H9 (cell line): Measurements from ENCODE around the gene VAV3. TPM values are rescaled to one million over a fixed set of nuclear protein-coding genes. Genes with fewer than 3 reads are reported as not detected.
A peak's percentile ranks its signal among the peaks of the same experiment; 100 is the strongest.

ENCODE experiments used
- DNase-seq: peaks from one replicate; pipeline ENCODE4 v3.0.0-alpha.2; 2017
- H2AFZ ChIP-seq: one replicate; pipeline ENCODE4 v1.6.1; 2013; ENCODE audit warnings: mild to moderate bottlenecking, low read length, control low read depth, moderate library complexity
- H2AK5ac ChIP-seq: 2 replicates; pipeline ENCODE4 v1.6.1; 2013; ENCODE audit warnings: low read length, control low read depth, mixed read lengths; ENCODE audit not compliant: insufficient read length
- H2BK120ac ChIP-seq: one replicate; pipeline ENCODE4 v1.6.1; 2013; ENCODE audit warnings: low read depth, mild to moderate bottlenecking, low read length, control low read depth, inconsistent platforms; ENCODE audit not compliant: poor library complexity, severe bottlenecking
- H2BK12ac ChIP-seq: 2 replicates; pipeline ENCODE4 v1.6.1; 2013; ENCODE audit warnings: low read length, control low read depth, mixed read lengths, low read depth; ENCODE audit not compliant: insufficient read length
- H2BK15ac ChIP-seq: 2 replicates; pipeline ENCODE4 v1.6.1; 2013; ENCODE audit warnings: low read depth, low read length, control low read depth
- H2BK20ac ChIP-seq: one replicate; pipeline ENCODE4 v1.6.1; 2013; ENCODE audit warnings: low read depth, mild to moderate bottlenecking, low read length, control low read depth, inconsistent platforms; ENCODE audit not compliant: poor library complexity, severe bottlenecking
- H2BK5ac ChIP-seq: 2 replicates; pipeline ENCODE4 v1.6.1; 2013; ENCODE audit warnings: low read length, control low read depth, mixed read lengths; ENCODE audit not compliant: insufficient read length
- H3K14ac ChIP-seq: 2 replicates; pipeline ENCODE4 v1.6.1; 2013; ENCODE audit warnings: low read length, control low read depth; ENCODE audit not compliant: insufficient read depth
- H3K18ac ChIP-seq: 2 replicates; pipeline ENCODE4 v1.6.1; 2013; ENCODE audit warnings: low read depth, mild to moderate bottlenecking, mixed read lengths, low read length, control low read depth; ENCODE audit not compliant: insufficient read length
- H3K23ac ChIP-seq: 2 replicates; pipeline ENCODE4 v1.6.1; 2013; ENCODE audit warnings: low read length, control low read depth, mixed read lengths, low read depth; ENCODE audit not compliant: insufficient read length
- H3K23me2 ChIP-seq: 2 replicates; pipeline ENCODE4 v1.6.1; 2013; ENCODE audit warnings: low read depth, mild to moderate bottlenecking, mixed read lengths, low read length, control low read depth; ENCODE audit not compliant: insufficient read length, poor library complexity, severe bottlenecking
- H3K27ac ChIP-seq: 2 replicates; pipeline ENCODE4 v1.5.1; 2013; ENCODE audit warnings: low read length, control low read depth, mixed read lengths, low read depth; ENCODE audit not compliant: insufficient read length
- H3K27me3 ChIP-seq: 2 replicates; pipeline ENCODE4 v1.6.1; 2013; ENCODE audit warnings: low read length, control low read depth, inconsistent platforms; ENCODE audit not compliant: insufficient read depth
- H3K4ac ChIP-seq: 2 replicates; pipeline ENCODE4 v1.6.1; 2013; ENCODE audit warnings: low read depth, mild to moderate bottlenecking, control low read depth, inconsistent platforms, low read length, moderate library complexity
- H3K4me1 ChIP-seq: 2 replicates; pipeline ENCODE4 v1.6.1; 2013; ENCODE audit warnings: low read length, control low read depth, inconsistent platforms; ENCODE audit not compliant: insufficient read depth
- H3K4me2 ChIP-seq: 2 replicates; pipeline ENCODE4 v1.6.1; 2013; ENCODE audit warnings: low read length, control low read depth, mixed read lengths; ENCODE audit not compliant: insufficient read length, insufficient read depth
- H3K56ac ChIP-seq: 2 replicates; pipeline ENCODE4 v1.6.1; 2013; ENCODE audit warnings: low read depth, mild to moderate bottlenecking, mixed read lengths, low read length, control low read depth; ENCODE audit not compliant: insufficient read length
- H3K79me1 ChIP-seq: 2 replicates; pipeline ENCODE4 v1.6.1; 2013; ENCODE audit warnings: low read depth, mild to moderate bottlenecking, moderate library complexity, low read length, control low read depth, inconsistent platforms; ENCODE audit not compliant: insufficient read depth, poor library complexity, severe bottlenecking
- H3K79me2 ChIP-seq: 2 replicates; pipeline ENCODE4 v1.6.1; 2013; ENCODE audit warnings: low read length, control low read depth, inconsistent platforms; ENCODE audit not compliant: insufficient read depth
- H3K9ac ChIP-seq: 2 replicates; pipeline ENCODE4 v1.6.1; 2013; ENCODE audit warnings: low read length, control low read depth, mixed read lengths; ENCODE audit not compliant: insufficient read length; ENCODE audit errors: extremely low read depth
- H3K9me3 ChIP-seq: one replicate; pipeline ENCODE4 v1.6.1; 2013; ENCODE audit warnings: low read depth, low read length, inconsistent platforms; ENCODE audit not compliant: control insufficient read depth
- H3T11ph ChIP-seq: one replicate; pipeline ENCODE4 v1.6.1; 2013; ENCODE audit warnings: mild to moderate bottlenecking, low read length, control low read depth, inconsistent platforms
- H4K20me1 ChIP-seq: one replicate; pipeline ENCODE4 v1.6.1; 2013; ENCODE audit not compliant: control insufficient read depth, insufficient read length, insufficient read depth
- H4K5ac ChIP-seq: 2 replicates; pipeline ENCODE4 v1.6.1; 2013; ENCODE audit warnings: low read depth, mild to moderate bottlenecking, mixed read lengths, low read length, control low read depth; ENCODE audit not compliant: insufficient read length
- H4K8ac ChIP-seq: replicated peaks from 2 replicates; pipeline ENCODE4 v1.6.1; 2013; ENCODE audit warnings: low read length, control low read depth, mixed read lengths, low read depth; ENCODE audit not compliant: insufficient read length
- H4K91ac ChIP-seq: 2 replicates; pipeline ENCODE4 v1.6.1; 2013; ENCODE audit warnings: low read depth, mild to moderate bottlenecking, moderate library complexity, mixed read lengths, low read length, control low read depth; ENCODE audit not compliant: insufficient read length
- H3K27ac Mint-ChIP-seq, 3 experiments: 2 replicates in 2 of 3; 3 replicates in 1 of 3; pipeline ENCODE4 v1.8.0; 2020 to 2021; ENCODE audit warnings: mixed read lengths in 3 of 3, mild to moderate bottlenecking in 1 of 3, moderate library complexity in 1 of 3
- H3K27me3 Mint-ChIP-seq: 2 replicates; pipeline ENCODE4 v1.8.0; 2021; ENCODE audit warnings: low read depth, mild to moderate bottlenecking, moderate library complexity, mixed read lengths
- H3K36me3 Mint-ChIP-seq, 3 experiments: 2 replicates in 2 of 3; 3 replicates in 1 of 3; pipeline ENCODE4 v1.8.0; 2020 to 2021; ENCODE audit warnings: low read depth in 3 of 3, mixed read lengths in 3 of 3; ENCODE audit not compliant: insufficient read depth in 1 of 3
- H3K4me1 Mint-ChIP-seq, 2 experiments: 2 replicates each; pipeline ENCODE4 v1.8.0; 2020; ENCODE audit warnings: mixed read lengths in 2 of 2
- H3K4me3 Mint-ChIP-seq, 2 experiments: 2 replicates in 1 of 2; 3 replicates in 1 of 2; pipeline ENCODE4 v1.8.0; 2020 to 2021; ENCODE audit warnings: mild to moderate bottlenecking in 2 of 2, mixed read lengths in 2 of 2, moderate library complexity in 1 of 2
- H3K9me3 Mint-ChIP-seq, 2 experiments: 2 replicates in 1 of 2; 3 replicates in 1 of 2; pipeline ENCODE4 v1.8.0; 2020; ENCODE audit warnings: mild to moderate bottlenecking in 2 of 2, mixed read lengths in 2 of 2, moderate library complexity in 1 of 2
- WGBS: extraction: QIAGEN DNeasy Blood & Tissue Kit; methylation state at CpG from one replicate; pipeline ENCODE4 v1.1.7; 2013; ENCODE audit warnings: missing lambda C conversion rate, low lambda C conversion rate, mixed read lengths; ENCODE audit not compliant: insufficient read length; ENCODE audit errors: extremely low coverage; 5-methylcytosine and 5-hydroxymethylcytosine counted together
- total RNA-seq: library from RNA; stranded (reverse); gene quantifications from 2 replicates; pipeline ENCODE4 v1.2.1, GENCODE V29; 2021
- TF ChIP-seq, protein P1 (sequence below): fragments of 200-600 bp; sonication (generic); conservative IDR thresholded peaks from 3 replicates; pipeline ENCODE4 v1.8.0; 2021; ENCODE audit warnings: antibody characterized with exemption, mild to moderate bottlenecking

VAV3 gene
- total RNA-seq, 1 experiment from 2014 or later: 5.1 TPM

DNA sequence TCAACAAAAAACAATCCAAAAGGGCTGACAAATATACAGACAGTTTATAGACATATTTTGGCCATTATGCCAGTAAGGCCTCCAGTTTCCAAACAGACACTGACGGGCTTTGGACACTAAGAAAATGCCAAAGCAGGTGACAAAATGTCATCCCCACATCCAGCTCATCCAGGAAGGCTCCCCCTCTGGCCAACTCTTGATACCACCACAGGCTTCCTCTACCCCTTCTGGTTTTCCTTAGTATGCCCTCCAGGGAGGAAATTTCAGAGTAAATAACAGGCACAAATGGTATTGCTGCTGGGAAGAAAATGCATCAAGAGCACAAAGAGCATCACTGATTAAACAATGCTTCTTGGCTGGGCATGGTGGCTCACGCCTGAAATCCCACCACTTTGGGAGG lies 225.3 kb downstream of the VAV3 start:
- Histone ChIP-seq H4K5ac (no peak overlapping the region), H2BK20ac (no peak overlapping the region), H3T11ph (no peak overlapping the region), H3K27me3 (no peaks in the 10 kb centered on the region), H2BK5ac (no peak overlapping the region), H3K14ac (no peak overlapping the region), H4K20me1 (no peaks in the 10 kb centered on the region), H2AFZ (no peak overlapping the region), H3K9me3 (no peaks in the 10 kb centered on the region), H3K4me2 (no peak overlapping the region), H2BK120ac (no peak overlapping the region), H3K4me1 (0 out of 2 replicates have a peak, but pooled peaks cover 3% of the 10 kb centered on the region), H3K79me2 (no peaks in the 10 kb centered on the region), H3K23ac (no peak overlapping the region), H3K27ac (no peak overlapping the region), H3K4ac (no peak overlapping the region), H3K79me1 (no peaks in the 10 kb centered on the region), H2BK15ac (no peak overlapping the region), H2AK5ac (no peak overlapping the region), H3K56ac (no peak overlapping the region), H3K23me2 (no peaks in the 10 kb centered on the region), H4K91ac (no peak overlapping the region), H3K18ac (no peak overlapping the region), H4K8ac (no peak overlapping the region), H3K9ac (no peak overlapping the region), H2BK12ac (no peak overlapping the region)
- TF ChIP-seq, protein P1, sequence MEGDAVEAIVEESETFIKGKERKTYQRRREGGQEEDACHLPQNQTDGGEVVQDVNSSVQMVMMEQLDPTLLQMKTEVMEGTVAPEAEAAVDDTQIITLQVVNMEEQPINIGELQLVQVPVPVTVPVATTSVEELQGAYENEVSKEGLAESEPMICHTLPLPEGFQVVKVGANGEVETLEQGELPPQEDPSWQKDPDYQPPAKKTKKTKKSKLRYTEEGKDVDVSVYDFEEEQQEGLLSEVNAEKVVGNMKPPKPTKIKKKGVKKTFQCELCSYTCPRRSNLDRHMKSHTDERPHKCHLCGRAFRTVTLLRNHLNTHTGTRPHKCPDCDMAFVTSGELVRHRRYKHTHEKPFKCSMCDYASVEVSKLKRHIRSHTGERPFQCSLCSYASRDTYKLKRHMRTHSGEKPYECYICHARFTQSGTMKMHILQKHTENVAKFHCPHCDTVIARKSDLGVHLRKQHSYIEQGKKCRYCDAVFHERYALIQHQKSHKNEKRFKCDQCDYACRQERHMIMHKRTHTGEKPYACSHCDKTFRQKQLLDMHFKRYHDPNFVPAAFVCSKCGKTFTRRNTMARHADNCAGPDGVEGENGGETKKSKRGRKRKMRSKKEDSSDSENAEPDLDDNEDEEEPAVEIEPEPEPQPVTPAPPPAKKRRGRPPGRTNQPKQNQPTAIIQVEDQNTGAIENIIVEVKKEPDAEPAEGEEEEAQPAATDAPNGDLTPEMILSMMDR: peak; percentile 58
- no CpG with 5 or more reads among the region's 2 CpGs for WGBS
- Mint-ChIP-seq H3K27ac (no peak overlapping the region), H3K36me3 (no peaks in the 10 kb centered on the region; a peak in 2 of 7 replicates), H3K4me3 (no peak overlapping the region), H3K9me3 (peaks cover 0 to 2% of the 10 kb centered on the region in 2 experiments; a peak in 1 of 5 replicates), H3K4me1 (peaks cover 14 to 16% of the 10 kb centered on the region in 2 experiments), H3K27me3 (no peaks in the 10 kb centered on the region)
- DNase-seq: no peak
